HG03139 (cell line): ENCODE data around the gene CCN2.
"Not testable (repeated sequence)": the region's sequence is repeated elsewhere in the genome, so short reads cannot be mapped to it uniquely, and the experiment has no call there.

ENCODE experiments used
- ATAC-seq: cut with Tn5 transposase; IDR thresholded peaks from one replicate; pipeline ENCODE4 v1.9.1; 2021; ENCODE audit not compliant: unreplicated experiment

The CCN2 gene

GRCh38 chr6:131910956-131911355 lies 40.2 kb downstream of the CCN2 start:
- ATAC-seq: no peak

- ATAC-seq: no peak
These were observed 41.0 kb downstream of the CCN2 start for GRCh38 chr6:131910219-131910589.

GRCh38 chr6:131909408-131910218 lies 41.6 kb downstream of the CCN2 start:
- ATAC-seq: peak; percentile 98

- ATAC-seq: not testable (repeated sequence)
These were observed 42.4 kb downstream of the CCN2 start for GRCh38 chr6:131908787-131909186.

GRCh38 chr6:131903734-131904133 lies 47.4 kb downstream of the CCN2 start:
- ATAC-seq: not testable (repeated sequence)

GRCh38 chr6:131901326-131901873 lies 49.8 kb downstream of the CCN2 start:
- ATAC-seq: not testable (repeated sequence)

GRCh38 chr6:131900231-131900630 lies 50.9 kb downstream of the CCN2 start:
- no peak for ATAC-seq

GRCh38 chr6:131898718-131899117 lies 52.5 kb downstream of the CCN2 start:
- no peak for ATAC-seq
